Smooth muscle cell (in vitro differentiated cells): Measurements from ENCODE around the gene FAM3A. TPM values are rescaled to one million over a fixed set of nuclear protein-coding genes. Genes with fewer than 3 reads are reported as not detected.
A peak's percentile ranks its signal among the peaks of the same experiment; 100 is the strongest.
"Not testable (repeated sequence)": the region's sequence is repeated elsewhere in the genome, so short reads cannot be mapped to it uniquely, and the experiment has no call there.

Experiments used
- DNase-seq: peaks from one replicate; lab custom pipeline; 2025; ENCODE audit not compliant: unreplicated experiment; lab: John Stamatoyannopoulos, UW
- H2AFZ ChIP-seq: fragments of 200-600 bp; sonication (generic); 2 replicates; pipeline ENCODE4 v1.6.0; 2016; ENCODE audit warnings: antibody characterized with exemption, low read depth, mild to moderate bottlenecking
- H3F3A ChIP-seq: fragments of 200-600 bp; sonication (generic); 2 replicates; pipeline ENCODE4 v1.6.0; 2017; ENCODE audit warnings: antibody characterized with exemption, low read depth
- H3K27ac ChIP-seq: fragments of 200-600 bp; sonication (generic); 2 replicates; pipeline ENCODE4 v1.5.1; 2016; ENCODE audit warnings: low read depth, mild to moderate bottlenecking
- H3K27me3 ChIP-seq: fragments of 200-600 bp; sonication (generic); 2 replicates; pipeline ENCODE4 v1.6.1; 2016; ENCODE audit warnings: low read depth, mild to moderate bottlenecking
- H3K36me3 ChIP-seq: fragments of 200-600 bp; sonication (generic); 2 replicates; pipeline ENCODE4 v1.5.1; 2016; ENCODE audit warnings: low read depth
- H3K4me1 ChIP-seq: fragments of 200-600 bp; sonication (generic); 2 replicates; pipeline ENCODE4 v1.5.1; 2016; ENCODE audit warnings: low read depth
- H3K4me2 ChIP-seq: fragments of 200-600 bp; sonication (generic); 2 replicates; pipeline ENCODE4 v1.6.0; 2016; ENCODE audit warnings: mild to moderate bottlenecking
- H3K4me3 ChIP-seq: fragments of 200-600 bp; sonication (generic); 2 replicates; pipeline ENCODE4 v1.5.1; 2016; ENCODE audit warnings: mild to moderate bottlenecking
- H3K79me2 ChIP-seq: fragments of 200-600 bp; sonication (generic); 2 replicates; pipeline ENCODE4 v1.6.0; 2016; ENCODE audit warnings: low read depth, mild to moderate bottlenecking
- H3K9ac ChIP-seq: fragments of 200-600 bp; sonication (generic); 2 replicates; pipeline ENCODE4 v1.6.0; 2016; ENCODE audit warnings: low read depth
- H3K9me3 ChIP-seq: fragments of 200-600 bp; sonication (generic); replicated peaks from 2 replicates; pipeline ENCODE4 v1.5.1; 2016; ENCODE audit warnings: low read depth
- H4K20me1 ChIP-seq: fragments of 200-600 bp; sonication (generic); 2 replicates; pipeline ENCODE4 v1.6.0; 2016; ENCODE audit warnings: low read depth
- WGBS: methylation state at CpG from one replicate; pipeline ENCODE4 v1.1.7; 2016; ENCODE audit warnings: low lambda C conversion rate; 5-methylcytosine and 5-hydroxymethylcytosine counted together
- polyA plus RNA-seq: library from polyadenylated mRNA; unstranded; fragments of >200 nt; fragmentation: Nextera tagmentation; extraction: Ambion mirVana; gene quantifications from 2 replicates; pipeline ENCODE4 v1.2.1, GENCODE V29; 2016
- total RNA-seq: library from RNA; depleted of rRNA; stranded (reverse); fragments of >200 nt; gene quantifications from 2 replicates; pipeline ENCODE4 v1.2.3, GENCODE V29; 2014
- TF ChIP-seq, protein P1 (sequence below): fragments of 200-600 bp; sonication (generic); IDR thresholded peaks from 2 replicates; pipeline ENCODE4 v1.5.1; 2017; ENCODE audit warnings: borderline replicate concordance, mild to moderate bottlenecking, antibody characterized with exemption; ENCODE audit not compliant: insufficient read depth, poor library complexity, severe bottlenecking

FAM3A gene
- total and polyA plus RNA-seq, 2 experiments from 2014 or later: 13.6 to 49.1 TPM

DNA sequence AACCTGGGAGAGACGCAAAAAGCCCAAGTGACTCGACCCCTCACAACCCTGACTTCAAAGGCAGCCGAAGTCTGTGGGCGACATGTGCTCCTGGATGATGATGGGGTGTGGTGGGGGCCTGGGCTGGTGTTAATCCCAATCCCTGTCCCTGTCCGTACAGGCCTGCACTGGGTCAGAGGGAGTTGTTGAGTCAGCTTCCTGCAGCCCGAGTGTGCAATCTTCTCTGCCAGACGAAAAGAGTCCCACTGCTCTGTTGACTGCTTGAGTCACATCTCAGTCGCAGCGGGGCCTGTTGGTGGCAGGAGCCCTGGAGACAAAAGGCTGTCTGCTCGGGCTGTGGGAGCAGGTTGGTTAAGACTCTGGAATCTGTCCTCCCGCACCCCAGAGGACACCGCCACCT lies 10.3 kb downstream of the FAM3A start:
- WGBS: 45% methylated on average over 12 of the region's 12 CpGs
- H3K9me3 ChIP-seq: no peaks in the 10 kb centered on the region
- H2AFZ ChIP-seq: no peak overlapping the region
- no peak overlapping the region for H3K4me2 ChIP-seq
- H3K79me2 ChIP-seq: no peaks in the 10 kb centered on the region
- no peak overlapping the region for H3K4me3 ChIP-seq
- H3K9ac ChIP-seq: peak overlapping the region; percentile 11
- no peaks in the 10 kb centered on the region for H4K20me1 ChIP-seq
- peak overlapping the region; percentile 82 for H3K27ac ChIP-seq
- DNase-seq: no peak
- TF ChIP-seq, protein P1, sequence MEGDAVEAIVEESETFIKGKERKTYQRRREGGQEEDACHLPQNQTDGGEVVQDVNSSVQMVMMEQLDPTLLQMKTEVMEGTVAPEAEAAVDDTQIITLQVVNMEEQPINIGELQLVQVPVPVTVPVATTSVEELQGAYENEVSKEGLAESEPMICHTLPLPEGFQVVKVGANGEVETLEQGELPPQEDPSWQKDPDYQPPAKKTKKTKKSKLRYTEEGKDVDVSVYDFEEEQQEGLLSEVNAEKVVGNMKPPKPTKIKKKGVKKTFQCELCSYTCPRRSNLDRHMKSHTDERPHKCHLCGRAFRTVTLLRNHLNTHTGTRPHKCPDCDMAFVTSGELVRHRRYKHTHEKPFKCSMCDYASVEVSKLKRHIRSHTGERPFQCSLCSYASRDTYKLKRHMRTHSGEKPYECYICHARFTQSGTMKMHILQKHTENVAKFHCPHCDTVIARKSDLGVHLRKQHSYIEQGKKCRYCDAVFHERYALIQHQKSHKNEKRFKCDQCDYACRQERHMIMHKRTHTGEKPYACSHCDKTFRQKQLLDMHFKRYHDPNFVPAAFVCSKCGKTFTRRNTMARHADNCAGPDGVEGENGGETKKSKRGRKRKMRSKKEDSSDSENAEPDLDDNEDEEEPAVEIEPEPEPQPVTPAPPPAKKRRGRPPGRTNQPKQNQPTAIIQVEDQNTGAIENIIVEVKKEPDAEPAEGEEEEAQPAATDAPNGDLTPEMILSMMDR: no peak
- H3K27me3 ChIP-seq: no peaks in the 10 kb centered on the region
- H3F3A ChIP-seq: peaks cover 2% of the 10 kb centered on the region
- no peaks in the 10 kb centered on the region for H3K4me1 ChIP-seq
- H3K36me3 ChIP-seq: no peaks in the 10 kb centered on the region

DNA sequence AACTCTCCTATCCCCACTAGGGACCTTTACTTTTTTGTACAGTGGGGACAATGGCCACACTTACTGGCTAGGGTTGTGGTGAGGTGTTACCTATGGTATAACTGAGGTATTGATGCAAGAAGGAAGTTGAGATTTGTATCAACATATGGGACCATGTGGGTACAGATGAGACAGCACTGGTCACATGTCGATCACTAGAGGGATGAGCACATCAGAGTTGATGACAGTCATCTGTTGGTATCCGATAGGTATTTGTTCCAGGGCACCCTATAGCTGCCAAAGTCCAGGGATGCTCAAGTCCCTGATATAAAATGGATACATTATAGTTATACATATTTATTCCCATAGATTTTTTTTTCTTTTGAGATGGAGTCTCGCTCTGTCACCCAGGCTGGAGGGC lies 13.0 kb downstream of the FAM3A start:
- Histone ChIP-seq H3K4me1 (no peaks in the 10 kb centered on the region), H3K27ac (no peak overlapping the region), H3K4me2 (no peak overlapping the region), H3K79me2 (no peaks in the 10 kb centered on the region), H3K36me3 (no peaks in the 10 kb centered on the region), H3K27me3 (no peaks in the 10 kb centered on the region), H3K4me3 (no peak overlapping the region), H3K9ac (no peak overlapping the region), H3F3A (peaks cover 2% of the 10 kb centered on the region), H2AFZ (no peak overlapping the region), H4K20me1 (no peaks in the 10 kb centered on the region), H3K9me3 (no peaks in the 10 kb centered on the region)
- TF ChIP-seq, protein P1: no peak
- 93% methylated on average over 3 of the region's 3 CpGs for WGBS
- no peak for DNase-seq

DNA sequence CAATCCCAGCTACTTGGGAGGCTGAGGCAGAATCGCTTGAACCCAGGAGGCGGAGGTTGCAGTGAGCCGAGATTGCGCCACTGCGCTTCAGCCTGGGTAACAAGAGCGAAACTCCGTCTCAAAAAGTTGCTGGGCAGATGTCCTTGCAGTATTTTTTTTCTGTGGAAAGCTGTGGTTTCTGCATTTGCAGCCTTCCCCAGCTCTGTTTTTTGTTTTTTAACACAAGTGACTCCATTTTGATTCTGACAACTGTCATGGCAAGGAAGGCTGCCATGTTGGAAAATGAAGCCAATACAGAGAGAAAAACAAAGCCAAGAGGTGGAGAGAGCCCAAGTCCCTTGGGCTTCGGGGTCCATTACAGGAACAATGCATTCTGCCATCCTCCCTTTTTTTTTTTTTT lies 13.9 kb downstream of the FAM3A start:
- H3K79me2 ChIP-seq: no peaks in the 10 kb centered on the region
- no peaks in the 10 kb centered on the region for H3K36me3 ChIP-seq
- H3K4me1 ChIP-seq: no peaks in the 10 kb centered on the region
- no peaks in the 10 kb centered on the region for H3K27me3 ChIP-seq
- H3K9me3 ChIP-seq: no peaks in the 10 kb centered on the region
- no peak overlapping the region for H3K9ac ChIP-seq
- H3F3A ChIP-seq: peaks cover 2% of the 10 kb centered on the region
- no peak for DNase-seq
- no peak overlapping the region for H3K27ac ChIP-seq
- no peak overlapping the region for H2AFZ ChIP-seq
- TF ChIP-seq, protein P1: no peak
- no peaks in the 10 kb centered on the region for H4K20me1 ChIP-seq
- H3K4me2 ChIP-seq: no peak overlapping the region
- WGBS: 78% methylated on average over 8 of the region's 8 CpGs
- H3K4me3 ChIP-seq: no peak overlapping the region

DNA sequence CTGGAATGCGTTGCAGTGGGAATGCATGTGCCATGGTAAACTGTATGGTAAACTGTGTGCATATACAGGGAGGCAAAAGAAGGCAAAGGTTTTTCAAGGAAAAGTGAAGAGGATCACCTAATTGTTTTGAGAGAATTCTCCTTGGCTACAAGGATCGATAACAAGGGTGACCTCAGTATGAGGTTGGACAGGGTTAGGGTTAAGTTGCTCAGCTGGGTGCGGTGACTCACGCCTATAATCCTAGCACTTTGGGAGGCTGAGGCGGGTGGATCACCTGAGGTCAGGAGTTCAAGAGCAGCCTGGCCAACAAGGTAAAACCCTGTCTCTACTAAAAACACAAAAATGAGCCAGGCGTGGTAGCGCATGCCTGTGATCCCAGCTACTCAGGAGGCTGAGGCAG lies 14.6 kb downstream of the FAM3A start:
- H3K9ac ChIP-seq, DNase-seq: not testable (repeated sequence)
- WGBS: 88% methylated on average over 7 of the region's 7 CpGs

DNA sequence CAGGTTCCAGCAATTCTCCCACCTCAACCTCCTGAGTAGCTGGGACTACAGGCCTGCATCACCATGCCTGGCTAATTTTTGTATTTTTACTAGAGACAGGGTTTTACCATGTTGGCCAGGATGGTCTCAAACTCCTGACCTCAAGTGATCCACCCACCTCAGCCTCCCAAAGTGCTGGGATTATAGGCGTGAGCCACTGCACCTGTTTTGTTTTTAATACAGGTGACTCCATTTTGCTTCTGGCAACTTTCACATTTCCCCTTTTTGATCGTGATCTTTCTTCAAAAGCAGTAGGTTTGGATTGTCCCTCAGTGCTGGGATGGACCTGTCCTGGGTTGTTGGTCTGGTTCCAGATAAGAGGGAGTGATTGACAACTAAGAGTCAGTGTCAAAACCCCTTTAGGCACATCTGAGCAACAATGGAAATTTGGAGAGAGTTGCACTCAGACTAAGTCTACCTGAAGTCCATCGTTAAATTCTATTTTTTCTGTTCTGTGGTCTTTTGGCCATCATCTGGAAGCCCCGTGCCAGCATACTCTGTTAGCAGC lies 19.4 kb downstream of the FAM3A start:
- not testable (repeated sequence) for H4K20me1 ChIP-seq, H3K27ac ChIP-seq, DNase-seq, H3F3A ChIP-seq, H3K36me3 ChIP-seq, H2AFZ ChIP-seq, H3K9ac ChIP-seq, H3K4me2 ChIP-seq, H3K27me3 ChIP-seq, H3K79me2 ChIP-seq, H3K4me1 ChIP-seq, H3K9me3 ChIP-seq, H3K4me3 ChIP-seq
- WGBS: 82% methylated on average over 4 of the region's 4 CpGs

More for the DNA sequence above, 14.6 kb downstream of the FAM3A start:
- not testable (repeated sequence) for H3K4me3 ChIP-seq, H3K79me2 ChIP-seq, H3K27me3 ChIP-seq, H3K27ac ChIP-seq, H3K36me3 ChIP-seq, H3K4me2 ChIP-seq, H3F3A ChIP-seq, H2AFZ ChIP-seq, H3K9me3 ChIP-seq, H3K4me1 ChIP-seq, H4K20me1 ChIP-seq
